OCI-LY7 (cell line): ENCODE data around the gene B4GALNT2.

Source experiments
- CTCF ChIP-seq: fragments of 200-600 bp; sonication (generic); conservative IDR thresholded peaks from 2 replicates; pipeline ENCODE4 v1.5.1; 2014; ENCODE audit warnings: mild to moderate bottlenecking, antibody characterized with exemption, low read length, moderate library complexity, mixed read lengths
- EZH2phosphoT487 ChIP-seq: fragments of 200-600 bp; sonication (generic); IDR thresholded peaks from 2 replicates; pipeline ENCODE4 v1.6.1; 2018; ENCODE audit warnings: low read depth, borderline replicate concordance, mild to moderate bottlenecking, mixed run types, antibody characterized with exemption, low read length, moderate library complexity, mixed read lengths

- TF ChIP-seq CTCF (no peak), EZH2phosphoT487 (no peak)
Measured at GRCh38 chr17:49170216-49170615, 37.6 kb downstream of the B4GALNT2 start.
